ENCODE data around the gene HS3ST6. TPM values are rescaled to one million over a fixed set of nuclear protein-coding genes. Genes with fewer than 3 reads are reported as not detected.

Gene HS3ST6
- total and polyA plus RNA-seq, 2 of the 13 experiments (the other 11 are each of a cell fraction or from before 2014, with no cell fraction given) = not detected

- no peak for TF ChIP-seq HNF1A (IDR thresholded peaks at IDR 0.05; ENCODE audit: low read depth)
- TF ChIP-seq HNF1A (CRISPR knock-in tag; IDR thresholded peaks at IDR 0.05; ENCODE audit: borderline replicate concordance) = peak; percentile 41; the same call in 1 of the 2 replicates
- peak; percentile 23; the same call in 1 of the 2 replicates for TF ChIP-seq ZNF235 (CRISPR knock-in tag; IDR thresholded peaks at IDR 0.05; ENCODE audit: borderline replicate concordance)
- TF ChIP-seq ZNF34 (CRISPR knock-in tag; IDR thresholded peaks at IDR 0.05; ENCODE audit: borderline replicate concordance) = no peak
- TF ChIP-seq MXD3 (CRISPR knock-in tag; IDR thresholded peaks at IDR 0.05) = peak; percentile 76; the same call in 1 of the 2 replicates
- TF ChIP-seq E2F2 (CRISPR knock-in tag; IDR thresholded peaks at IDR 0.05; ENCODE audit: borderline replicate concordance) = peak; percentile 33; the same call in 1 of the 2 replicates
- TF ChIP-seq TFE3 (CRISPR knock-in tag; IDR thresholded peaks at IDR 0.05) = peak; percentile 13; the same call in 1 of the 2 replicates
- TF ChIP-seq ZNF776 (CRISPR knock-in tag; IDR thresholded peaks at IDR 0.05) = peak; percentile 91
- 0 out of 2 replicates have a peak, but pooled peaks have one; percentile 37 for TF ChIP-seq ZSCAN29 (CRISPR knock-in tag; conservative IDR thresholded peaks at IDR 0.05)
- peak; percentile 88 for TF ChIP-seq YY1 (IDR thresholded peaks at IDR 0.05; ENCODE audit: insufficient read depth, insufficient replicate concordance, low read depth, low read length)
- peak; percentile 87; the same call in 1 of the 2 replicates for TF ChIP-seq KLF12 (CRISPR knock-in tag; IDR thresholded peaks at IDR 0.05; ENCODE audit: borderline replicate concordance)
- peak; percentile 69; the same call in 1 of the 2 replicates for TF ChIP-seq ZBTB43 (CRISPR knock-in tag; conservative IDR thresholded peaks at IDR 0.05)
- peak; percentile 74; the same call in 1 of the 2 replicates for TF ChIP-seq MTERF4 (CRISPR knock-in tag; IDR thresholded peaks at IDR 0.05)
- no peak; the same call in 1 of the 2 replicates for TF ChIP-seq GPN1 (CRISPR knock-in tag; IDR thresholded peaks at IDR 0.05; ENCODE audit: borderline replicate concordance)
- TF ChIP-seq ZNF503 (CRISPR knock-in tag; IDR thresholded peaks at IDR 0.05) = peak; percentile 74
Observed at GRCh38 chr16:1959269-1960039, 41.2 kb upstream of the HS3ST6 start, which contains the start of gene NDUFB10 (continued).
